ENCODE measurements around the gene LYPD3.

- TF ChIP-seq CTCF (IDR thresholded peaks at IDR 0.05) (no peak), POLR2A (IDR thresholded peaks at IDR 0.05) (no peak)
Measured at GRCh38 chr19:43466793-43467192, 1.4 kb upstream of the LYPD3 start.

All from prostate gland (tissue), 2 donors.